Mucosa of descending colon (tissue), 3 donors: ENCODE data around the gene MPP2. TPM values are rescaled to one million over a fixed set of nuclear protein-coding genes. Genes with fewer than 3 reads are reported as not detected.

ENCODE experiments used
- ATAC-seq: fragments of 200-7000 bp; cut with Tn5 transposase; one replicate; pipeline ENCODE4 v1.9.1; 2020; ENCODE audit warnings: mild to moderate bottlenecking, moderate library complexity
- DNase-seq, 3 donors: peaks; one replicate each; pipeline ENCODE4 v3.0.0-alpha.2; 2020
- H3K36me3 ChIP-seq: fragments of 200-600 bp; one replicate; pipeline ENCODE4 v1.8.0; 2021; ENCODE audit warnings: low read depth, mild to moderate bottlenecking
- H3K4me1 ChIP-seq: fragments of 200-600 bp; one replicate; pipeline ENCODE4 v1.8.0; 2021; ENCODE audit warnings: low read depth, mild to moderate bottlenecking
- H3K4me3 ChIP-seq: fragments of 200-600 bp; one replicate; pipeline ENCODE4 v1.8.0; 2021; ENCODE audit warnings: mild to moderate bottlenecking
- H3K9me3 ChIP-seq: fragments of 200-600 bp; one replicate; pipeline ENCODE4 v1.8.0; 2021; ENCODE audit warnings: mild to moderate bottlenecking
- CTCF ChIP-seq: fragments of 200-600 bp; IDR thresholded peaks from one replicate; pipeline ENCODE4 v1.8.0; 2022; ENCODE audit warnings: antibody characterized with exemption, mild to moderate bottlenecking
- intact Hi-C, 2 donors: fragments of 100-400 bp; cut with DNase I in 1 of 2; cut with micrococcal nuclease in 1 of 2; formaldehyde crosslinking; loops; one replicate each; pipeline versions ENCODE4 v1.11.0 to v1.11.1; 2022; cut with DNase I, micrococcal nuclease
- total RNA-seq, 3 donors: library from RNA; stranded (reverse); fragmentation: NEBNext Ultra II Directional in 2 of 3; extraction: Animal tissue kit (Norgen Biotek cat#: 25700) in 2 of 3; gene quantifications; one replicate each; pipeline versions ENCODE4 v1.2.1 to v1.2.4, GENCODE V29; 2021 to 2023
- donor health status: DM: no; HTN: no; CAD: no; lungs with moderate emphysema.
- donor health status: DM: no; HTN: no; CAD: no.
- donor health status: DM: no; HTN: yes; CAD: no.

Gene MPP2
- total RNA-seq, 3 donors from 2014 or later = 0.55 to 13.2 (median 1.1) TPM

GRCh38 chr17:43951750-43952149 is 44.4 kb upstream of the MPP2 start:
- Histone ChIP-seq H3K36me3 (no peaks in the 10 kb centered on the region), H3K4me3 (no peak overlapping the region), H3K4me1 (peaks cover 6% of the 10 kb centered on the region), H3K9me3 (no peaks in the 10 kb centered on the region)
- no peak for DNase-seq
- ATAC-seq = no peak
- intact Hi-C loops = no loop called here
- no peak for TF ChIP-seq CTCF

DNA sequence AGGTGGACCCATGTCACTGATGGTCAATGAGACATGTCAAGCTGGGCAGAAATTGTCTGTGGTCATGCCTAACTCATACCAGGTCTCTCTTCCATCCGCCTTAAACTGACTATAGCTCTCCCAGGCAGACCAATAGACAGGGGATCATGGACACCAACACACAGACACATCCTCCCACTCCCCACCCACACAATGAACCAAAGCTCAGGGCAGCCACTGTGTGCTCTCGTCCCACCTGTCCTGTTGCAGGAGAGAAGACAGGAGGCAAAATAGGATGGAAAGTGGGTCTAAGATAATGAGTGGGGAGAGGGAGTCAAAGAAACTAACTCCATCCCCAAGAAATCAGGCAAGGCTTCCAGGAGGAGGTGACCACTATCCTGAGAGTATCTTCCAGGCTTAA is 43.2 kb upstream of the MPP2 start:
- intact Hi-C loops = no loop called here
- Histone ChIP-seq H3K4me3 (no peak overlapping the region), H3K9me3 (no peaks in the 10 kb centered on the region), H3K36me3 (no peaks in the 10 kb centered on the region), H3K4me1 (peaks cover 6% of the 10 kb centered on the region)
- DNase-seq (peak in 1 of 3 donors; percentile 3), ATAC-seq (no peak)
- TF ChIP-seq CTCF = no peak

DNA sequence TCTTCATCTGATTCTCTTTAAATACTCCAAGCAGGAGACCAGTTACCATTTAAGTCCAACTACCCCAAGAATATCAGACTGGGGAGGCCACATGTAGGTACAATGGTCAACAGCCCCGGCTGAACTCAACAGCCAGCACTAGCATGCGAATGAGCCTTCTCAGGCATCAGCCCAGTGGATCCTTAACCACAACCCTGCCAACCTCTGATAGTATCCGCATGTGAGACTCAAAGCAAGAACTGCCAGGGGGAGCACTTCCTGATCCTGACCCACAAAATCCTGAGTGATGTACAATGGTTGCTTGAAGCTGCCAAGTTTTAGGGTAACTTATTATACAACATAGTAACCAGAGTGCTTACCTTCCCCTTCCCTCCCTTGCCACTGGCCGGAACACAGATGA is 42.4 kb upstream of the MPP2 start:
- H3K4me1 ChIP-seq = peaks cover 6% of the 10 kb centered on the region
- no peaks in the 10 kb centered on the region for H3K9me3 ChIP-seq
- no peaks in the 10 kb centered on the region for H3K36me3 ChIP-seq
- ATAC-seq (no peak), DNase-seq (peak in 1 of 3 donors; percentile 2)
- TF ChIP-seq CTCF = no peak
- H3K4me3 ChIP-seq = no peak overlapping the region
- intact Hi-C loops = loop anchor here in 1 of 2 donors (10.0 kb wide), 2 partner anchors 45 to 215 kb away; no protein-coding TSS in a partner anchor

DNA sequence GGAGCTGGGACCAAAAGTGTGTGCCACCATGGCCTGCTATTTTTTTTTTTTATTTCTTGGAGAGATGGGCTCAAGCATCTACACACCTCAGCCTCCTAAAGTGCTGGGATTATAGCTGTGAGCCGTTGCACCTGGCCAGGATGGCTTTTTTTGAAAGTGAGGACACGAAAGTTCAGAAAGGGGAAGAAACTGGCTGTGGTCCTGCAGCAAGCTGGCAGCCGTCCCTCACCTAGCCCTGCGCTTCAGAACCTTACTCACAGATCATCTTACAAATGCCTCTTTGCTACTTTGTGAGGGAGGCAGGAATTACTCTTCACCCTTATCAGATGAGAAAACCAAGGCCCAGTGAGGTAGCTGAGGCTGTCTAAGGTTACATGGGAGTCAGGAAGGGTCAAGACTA is 39.4 kb upstream of the MPP2 start:
- DNase-seq (no peak), ATAC-seq (no peak)
- Histone ChIP-seq H3K36me3 (no peaks in the 10 kb centered on the region), H3K4me1 (no peaks in the 10 kb centered on the region), H3K9me3 (no peaks in the 10 kb centered on the region), H3K4me3 (no peak overlapping the region)
- intact Hi-C loops = loop anchor here in 1 of 2 donors (10.0 kb wide), 2 partner anchors 48 to 218 kb away; no protein-coding TSS in a partner anchor
- no peak for TF ChIP-seq CTCF

- intact Hi-C loops = loop anchor here (2.0 to 10.0 kb wide), 3 partner anchors 50 to 220 kb away; no protein-coding TSS in a partner anchor
- no peak for TF ChIP-seq CTCF
- no peaks in the 10 kb centered on the region for H3K9me3 ChIP-seq
- no peaks in the 10 kb centered on the region for H3K36me3 ChIP-seq
- no peak overlapping the region for H3K4me3 ChIP-seq
- DNase-seq (no peak), ATAC-seq (no peak)
- H3K4me1 ChIP-seq = no peaks in the 10 kb centered on the region
Measured at GRCh38 chr17:43945074-43945829, 37.9 kb upstream of the MPP2 start.
